Left kidney (tissue), 1 donor: ENCODE results near the gene KNDC1. TPM values are rescaled to one million over a fixed set of nuclear protein-coding genes. Genes with fewer than 3 reads are reported as not detected.

ENCODE experiments used
- polyA plus RNA-seq: library from polyadenylated mRNA; unstranded; fragments of 120-200 nt; gene quantifications from one replicate; pipeline ENCODE4 v1.2.1, GENCODE V29; 2013; ENCODE audit not compliant: insufficient read length

The KNDC1 gene
- polyA plus RNA-seq, 1 donor: 8.3 TPM

Other genes starting within 250 kb of the KNDC1 start
- 7.4 TPM for gene CFAP46, start 217.6 kb upstream of the KNDC1 start, polyA plus RNA-seq
- 1.7 TPM for gene ADGRA1, start 72.3 kb upstream of the KNDC1 start, polyA plus RNA-seq
- not detected for gene UTF1, start 70.0 kb downstream of the KNDC1 start, polyA plus RNA-seq
- gene VENTX, start 77.6 kb downstream of the KNDC1 start, polyA plus RNA-seq: 0.18 TPM
- gene ADAM8, start 116.6 kb downstream of the KNDC1 start, polyA plus RNA-seq: 2.4 TPM
- 63.9 TPM for gene TUBGCP2, start 148.7 kb downstream of the KNDC1 start, polyA plus RNA-seq
- 30.7 TPM for gene ZNF511, start 148.7 kb downstream of the KNDC1 start, polyA plus RNA-seq
- 0.12 TPM for gene CALY, start 176.7 kb downstream of the KNDC1 start, polyA plus RNA-seq
- gene PRAP1, start 187.2 kb downstream of the KNDC1 start, polyA plus RNA-seq: 3.1 TPM
- gene FUOM, start 197.8 kb downstream of the KNDC1 start, polyA plus RNA-seq: 18.1 TPM
- 128 TPM for gene ECHS1, start 213.1 kb downstream of the KNDC1 start, polyA plus RNA-seq
- gene PAOX, start 219.0 kb downstream of the KNDC1 start, polyA plus RNA-seq: 6.3 TPM
- 75.2 TPM for gene MTG1, start 233.9 kb downstream of the KNDC1 start, polyA plus RNA-seq